Smooth muscle cell (in vitro differentiated cells): ENCODE results near the gene KNCN. TPM values are rescaled to one million over a fixed set of nuclear protein-coding genes. Genes with fewer than 3 reads are reported as not detected.

Experiments used
- DNase-seq: peaks from one replicate; lab custom pipeline; 2025; ENCODE audit not compliant: unreplicated experiment; lab: John Stamatoyannopoulos, UW
- H2AFZ ChIP-seq: fragments of 200-600 bp; sonication (generic); 2 replicates; pipeline ENCODE4 v1.6.0; 2016; ENCODE audit warnings: antibody characterized with exemption, low read depth, mild to moderate bottlenecking
- H3F3A ChIP-seq: fragments of 200-600 bp; sonication (generic); 2 replicates; pipeline ENCODE4 v1.6.0; 2017; ENCODE audit warnings: antibody characterized with exemption, low read depth
- H3K27ac ChIP-seq: fragments of 200-600 bp; sonication (generic); 2 replicates; pipeline ENCODE4 v1.5.1; 2016; ENCODE audit warnings: low read depth, mild to moderate bottlenecking
- H3K27me3 ChIP-seq: fragments of 200-600 bp; sonication (generic); 2 replicates; pipeline ENCODE4 v1.6.1; 2016; ENCODE audit warnings: low read depth, mild to moderate bottlenecking
- H3K36me3 ChIP-seq: fragments of 200-600 bp; sonication (generic); 2 replicates; pipeline ENCODE4 v1.5.1; 2016; ENCODE audit warnings: low read depth
- H3K4me1 ChIP-seq: fragments of 200-600 bp; sonication (generic); 2 replicates; pipeline ENCODE4 v1.5.1; 2016; ENCODE audit warnings: low read depth
- H3K4me2 ChIP-seq: fragments of 200-600 bp; sonication (generic); 2 replicates; pipeline ENCODE4 v1.6.0; 2016; ENCODE audit warnings: mild to moderate bottlenecking
- H3K4me3 ChIP-seq: fragments of 200-600 bp; sonication (generic); 2 replicates; pipeline ENCODE4 v1.5.1; 2016; ENCODE audit warnings: mild to moderate bottlenecking
- H3K79me2 ChIP-seq: fragments of 200-600 bp; sonication (generic); 2 replicates; pipeline ENCODE4 v1.6.0; 2016; ENCODE audit warnings: low read depth, mild to moderate bottlenecking
- H3K9ac ChIP-seq: fragments of 200-600 bp; sonication (generic); 2 replicates; pipeline ENCODE4 v1.6.0; 2016; ENCODE audit warnings: low read depth
- H3K9me3 ChIP-seq: fragments of 200-600 bp; sonication (generic); replicated peaks from 2 replicates; pipeline ENCODE4 v1.5.1; 2016; ENCODE audit warnings: low read depth
- H4K20me1 ChIP-seq: fragments of 200-600 bp; sonication (generic); 2 replicates; pipeline ENCODE4 v1.6.0; 2016; ENCODE audit warnings: low read depth
- WGBS: methylation state at CpG from one replicate; pipeline ENCODE4 v1.1.7; 2016; ENCODE audit warnings: low lambda C conversion rate; 5-methylcytosine and 5-hydroxymethylcytosine counted together
- polyA plus RNA-seq: library from polyadenylated mRNA; unstranded; fragments of >200 nt; fragmentation: Nextera tagmentation; extraction: Ambion mirVana; gene quantifications from 2 replicates; pipeline ENCODE4 v1.2.1, GENCODE V29; 2016
- total RNA-seq: library from RNA; depleted of rRNA; stranded (reverse); fragments of >200 nt; gene quantifications from 2 replicates; pipeline ENCODE4 v1.2.3, GENCODE V29; 2014
- TF ChIP-seq, protein P1 (sequence below): fragments of 200-600 bp; sonication (generic); IDR thresholded peaks from 2 replicates; pipeline ENCODE4 v1.5.1; 2017; ENCODE audit warnings: borderline replicate concordance, mild to moderate bottlenecking, antibody characterized with exemption; ENCODE audit not compliant: insufficient read depth, poor library complexity, severe bottlenecking

KNCN gene
- total and polyA plus RNA-seq, 2 experiments from 2014 or later = not detected

DNA sequence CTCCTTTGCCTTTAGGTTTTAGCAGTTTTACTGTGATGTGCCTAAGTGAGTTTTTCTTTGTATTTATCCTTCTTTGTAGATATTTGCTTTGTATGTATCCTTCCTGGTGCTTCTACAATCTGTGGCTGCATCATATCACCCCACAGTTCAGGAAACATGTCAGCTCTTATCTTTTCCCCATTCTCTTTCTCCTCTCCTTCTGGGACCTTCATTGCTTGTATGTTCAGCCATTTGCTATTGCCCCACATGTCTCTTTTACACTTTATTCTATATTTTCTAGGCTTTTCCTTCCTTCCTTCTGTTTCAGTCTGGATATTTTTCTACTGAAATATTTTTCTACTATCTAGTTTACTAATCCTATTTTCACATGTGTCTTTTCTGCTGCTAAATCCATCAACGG is 14.9 kb downstream of the KNCN start:
- WGBS = 92% methylated on average over 1 of the region's 1 CpG
- Histone ChIP-seq H3K36me3 (no peaks in the 10 kb centered on the region), H3K27ac (no peak overlapping the region), H3K9ac (no peak overlapping the region), H2AFZ (no peak overlapping the region), H3K4me2 (no peak overlapping the region), H3F3A (no peaks in the 10 kb centered on the region), H3K4me1 (no peaks in the 10 kb centered on the region), H3K4me3 (no peak overlapping the region), H4K20me1 (no peaks in the 10 kb centered on the region), H3K79me2 (no peaks in the 10 kb centered on the region), H3K9me3 (no peaks in the 10 kb centered on the region), H3K27me3 (peaks cover 69% of the 10 kb centered on the region)
- no peak for DNase-seq
- TF ChIP-seq, protein P1, sequence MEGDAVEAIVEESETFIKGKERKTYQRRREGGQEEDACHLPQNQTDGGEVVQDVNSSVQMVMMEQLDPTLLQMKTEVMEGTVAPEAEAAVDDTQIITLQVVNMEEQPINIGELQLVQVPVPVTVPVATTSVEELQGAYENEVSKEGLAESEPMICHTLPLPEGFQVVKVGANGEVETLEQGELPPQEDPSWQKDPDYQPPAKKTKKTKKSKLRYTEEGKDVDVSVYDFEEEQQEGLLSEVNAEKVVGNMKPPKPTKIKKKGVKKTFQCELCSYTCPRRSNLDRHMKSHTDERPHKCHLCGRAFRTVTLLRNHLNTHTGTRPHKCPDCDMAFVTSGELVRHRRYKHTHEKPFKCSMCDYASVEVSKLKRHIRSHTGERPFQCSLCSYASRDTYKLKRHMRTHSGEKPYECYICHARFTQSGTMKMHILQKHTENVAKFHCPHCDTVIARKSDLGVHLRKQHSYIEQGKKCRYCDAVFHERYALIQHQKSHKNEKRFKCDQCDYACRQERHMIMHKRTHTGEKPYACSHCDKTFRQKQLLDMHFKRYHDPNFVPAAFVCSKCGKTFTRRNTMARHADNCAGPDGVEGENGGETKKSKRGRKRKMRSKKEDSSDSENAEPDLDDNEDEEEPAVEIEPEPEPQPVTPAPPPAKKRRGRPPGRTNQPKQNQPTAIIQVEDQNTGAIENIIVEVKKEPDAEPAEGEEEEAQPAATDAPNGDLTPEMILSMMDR = no peak

DNA sequence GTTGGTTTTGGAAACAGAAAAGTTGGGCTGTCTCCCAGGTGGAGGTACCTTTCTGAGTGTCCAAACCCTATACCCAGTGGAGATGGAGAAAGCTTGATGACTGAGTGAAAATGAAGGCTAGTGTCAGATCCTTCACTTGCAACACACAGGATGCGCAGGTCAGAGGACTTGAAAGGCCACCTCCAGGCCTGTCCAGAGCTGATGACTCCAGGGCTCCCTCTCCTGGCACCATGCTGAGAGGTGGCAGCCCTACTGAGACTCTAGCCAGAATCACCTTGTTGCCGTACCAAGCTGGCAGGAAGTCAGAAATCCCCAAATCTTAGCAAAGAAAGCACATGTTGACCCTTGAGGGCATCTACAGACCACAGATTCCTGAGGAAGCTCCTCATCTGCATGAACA is 16.4 kb downstream of the KNCN start:
- no peaks in the 10 kb centered on the region for H4K20me1 ChIP-seq
- no peaks in the 10 kb centered on the region for H3K79me2 ChIP-seq
- TF ChIP-seq, protein P1 = peak; percentile 33
- H3F3A ChIP-seq = no peaks in the 10 kb centered on the region
- no peak overlapping the region for H3K27ac ChIP-seq
- H3K27me3 ChIP-seq = peaks cover 72% of the 10 kb centered on the region
- no peak overlapping the region for H2AFZ ChIP-seq
- H3K4me2 ChIP-seq = no peak overlapping the region
- no peak overlapping the region for H3K9ac ChIP-seq
- H3K36me3 ChIP-seq = no peaks in the 10 kb centered on the region
- H3K9me3 ChIP-seq = no peaks in the 10 kb centered on the region
- no peak for DNase-seq
- no peaks in the 10 kb centered on the region for H3K4me1 ChIP-seq
- 61% methylated on average over 2 of the region's 2 CpGs for WGBS
- no peak overlapping the region for H3K4me3 ChIP-seq

DNA sequence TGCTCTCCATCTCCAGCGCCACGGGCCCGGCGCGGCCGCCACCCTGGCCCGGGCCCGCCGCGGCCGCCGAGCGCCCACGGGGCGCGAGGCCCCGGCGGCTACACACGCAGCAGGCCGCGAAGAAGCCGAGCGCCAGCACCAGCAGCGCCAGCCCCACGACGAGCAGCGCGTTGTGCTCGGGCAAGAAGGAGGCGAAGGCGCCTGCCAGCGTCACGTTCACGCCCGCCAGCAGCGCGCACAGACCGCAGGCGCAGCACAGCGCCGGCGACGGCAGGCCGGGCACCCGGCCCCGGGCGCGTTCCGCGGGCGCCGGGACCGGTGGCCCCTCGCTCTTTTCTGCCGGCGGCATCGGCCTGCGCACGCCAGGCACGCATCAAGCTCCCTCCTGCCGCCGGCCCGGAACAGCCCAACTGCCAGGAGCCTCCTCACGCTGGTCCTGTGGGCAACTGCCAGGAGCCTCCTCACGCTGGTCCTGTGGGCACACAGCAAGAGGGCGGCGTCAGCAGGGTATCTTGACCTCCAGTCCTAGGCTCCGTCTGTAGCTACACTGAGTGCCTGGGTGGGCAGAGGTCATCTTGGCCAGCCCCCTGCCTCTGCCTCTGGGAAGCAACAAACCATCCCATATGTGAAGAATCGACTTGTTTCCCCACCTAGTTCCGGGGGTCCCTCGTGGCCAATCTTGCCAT is 18.1 kb downstream of the KNCN start:
- no peaks in the 10 kb centered on the region for H3F3A ChIP-seq
- H3K27me3 ChIP-seq = peaks cover 82% of the 10 kb centered on the region
- H3K27ac ChIP-seq = no peak overlapping the region
- DNase-seq = no peak
- no peaks in the 10 kb centered on the region for H3K79me2 ChIP-seq
- H3K9ac ChIP-seq = no peak overlapping the region
- H3K36me3 ChIP-seq = no peaks in the 10 kb centered on the region
- H3K9me3 ChIP-seq = no peaks in the 10 kb centered on the region
- 7% methylated on average over 57 of the region's 71 CpGs for WGBS
- H3K4me1 ChIP-seq = no peaks in the 10 kb centered on the region
- peak overlapping the region; percentile 66 for H2AFZ ChIP-seq
- TF ChIP-seq, protein P1 = no peak
- H3K4me2 ChIP-seq = peak overlapping the region; percentile 82
- peak overlapping the region; percentile 38 for H3K4me3 ChIP-seq
- H4K20me1 ChIP-seq = no peaks in the 10 kb centered on the region
